ENCODE results near the gene C11orf16.
"Not testable (repeated sequence)": the region's sequence is repeated elsewhere in the genome, so short reads cannot be mapped to it uniquely, and the experiment has no call there.

C11orf16 gene

GRCh38 chr11:8932564-8933180 lies at the start of gene C11orf16:
TSS of gene C11orf16 (minus strand) at chr11:8932947. CDS start at chr11:8932308, 639 bp downstream.
- TF ChIP-seq, protein P1, sequence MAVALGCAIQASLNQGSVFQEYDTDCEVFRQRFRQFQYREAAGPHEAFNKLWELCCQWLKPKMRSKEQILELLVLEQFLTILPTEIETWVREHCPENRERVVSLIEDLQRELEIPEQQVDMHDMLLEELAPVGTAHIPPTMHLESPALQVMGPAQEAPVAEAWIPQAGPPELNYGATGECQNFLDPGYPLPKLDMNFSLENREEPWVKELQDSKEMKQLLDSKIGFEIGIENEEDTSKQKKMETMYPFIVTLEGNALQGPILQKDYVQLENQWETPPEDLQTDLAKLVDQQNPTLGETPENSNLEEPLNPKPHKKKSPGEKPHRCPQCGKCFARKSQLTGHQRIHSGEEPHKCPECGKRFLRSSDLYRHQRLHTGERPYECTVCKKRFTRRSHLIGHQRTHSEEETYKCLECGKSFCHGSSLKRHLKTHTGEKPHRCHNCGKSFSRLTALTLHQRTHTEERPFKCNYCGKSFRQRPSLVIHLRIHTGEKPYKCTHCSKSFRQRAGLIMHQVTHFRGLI (tag by site-specific recombination; IDR thresholded peaks at IDR 0.05) = peak; percentile 72
- TF ChIP-seq ZBTB26 (tag by site-specific recombination; optimal IDR thresholded peaks at IDR 0.05) = no peak
- Histone ChIP-seq H3K9me3 (ENCODE audit: control insufficient read depth, insufficient read depth, low read depth, low read length) (no peaks in the 10 kb centered on the region), H3K4me1 (ENCODE audit: control insufficient read depth, insufficient read depth, low read length) (no peaks in the 10 kb centered on the region), H3K36me3 (ENCODE audit: control insufficient read depth in 2 of 2, insufficient read depth in 1 of 2, low read length in 2 of 2) (peaks cover 0 to 3% of the 10 kb centered on the region in 2 experiments; a peak in 1 of 3 replicates), H3K4me3 (ENCODE audit: low read depth, low read length) (no peak within 1 kb of the TSS), H3K27ac (ENCODE audit: extremely low read depth, low read depth, low read length) (no peak within 1 kb of the TSS)
- ChIA-PET CTCF (interaction anchor here (2.3 kb wide), 1 partner anchor 27 kb away, joined by 9 read pairs; no protein-coding TSS in a partner anchor), POLR2A (interaction anchor here (1.1 kb wide), 1 partner anchor 11 kb away, joined by 3 read pairs; no protein-coding TSS in a partner anchor)

DNA sequence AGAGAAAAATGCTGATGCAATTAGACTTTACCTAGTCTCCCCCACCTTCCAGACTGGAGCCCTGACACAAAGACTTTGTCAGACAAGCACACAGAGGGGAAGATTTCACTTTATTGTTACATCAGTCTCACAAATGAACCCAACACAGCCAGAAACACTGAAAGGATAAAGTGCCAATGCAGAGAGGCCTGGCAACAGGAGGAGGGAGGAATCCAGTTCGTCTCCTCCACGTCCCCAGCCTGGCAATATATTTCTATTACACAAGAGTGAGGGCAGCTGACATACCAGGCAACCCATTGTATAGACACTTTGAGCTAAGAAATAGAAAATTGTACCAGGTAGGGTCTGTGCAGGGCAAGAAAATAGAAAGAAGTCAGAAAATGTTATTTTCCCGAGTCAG lies 47.7 kb upstream of the C11orf16 start:
- Histone ChIP-seq H3K9me3 (ENCODE audit: control insufficient read depth, insufficient read depth, low read depth, low read length) (no peaks in the 10 kb centered on the region), H3K4me3 (ENCODE audit: low read depth, low read length) (no peak overlapping the region), H3K4me1 (ENCODE audit: control insufficient read depth, insufficient read depth, low read length) (no peaks in the 10 kb centered on the region), H3K36me3 (ENCODE audit: control insufficient read depth in 2 of 2, insufficient read depth in 1 of 2, low read length in 2 of 2) (peaks cover 0 to 29% of the 10 kb centered on the region in 2 experiments; a peak in 1 of 3 replicates), H3K27ac (ENCODE audit: extremely low read depth, low read depth, low read length) (no peak overlapping the region)
- CTCF ChIA-PET = interaction anchor here (0.7 to 1.6 kb wide), 3 partner anchors 35 to 661 kb away, joined by 3 to 9 read pairs (median 4); no protein-coding TSS in a partner anchor
- no peak for TF ChIP-seq ZNF707 (tag by site-specific recombination; IDR thresholded peaks at IDR 0.05)
- no peak for TF ChIP-seq ZFP37 (tag by site-specific recombination; IDR thresholded peaks at IDR 0.05)
- TF ChIP-seq ZNF521 (tag by site-specific recombination; IDR thresholded peaks at IDR 0.05) = no peak
- TF ChIP-seq, protein P2, sequence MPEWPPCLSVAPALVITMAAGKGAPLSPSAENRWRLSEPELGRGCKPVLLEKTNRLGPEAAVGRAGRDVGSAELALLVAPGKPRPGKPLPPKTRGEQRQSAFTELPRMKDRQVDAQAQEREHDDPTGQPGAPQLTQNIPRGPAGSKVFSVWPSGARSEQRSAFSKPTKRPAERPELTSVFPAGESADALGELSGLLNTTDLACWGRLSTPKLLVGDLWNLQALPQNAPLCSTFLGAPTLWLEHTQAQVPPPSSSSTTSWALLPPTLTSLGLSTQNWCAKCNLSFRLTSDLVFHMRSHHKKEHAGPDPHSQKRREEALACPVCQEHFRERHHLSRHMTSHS (tag by site-specific recombination; IDR thresholded peaks at IDR 0.05) = no peak
- no peak for TF ChIP-seq SETDB1 (IDR thresholded peaks at IDR 0.05; ENCODE audit: insufficient read length, low read length)
- TF ChIP-seq ZNF133 (tag by site-specific recombination; IDR thresholded peaks at IDR 0.05) = no peak
- TF ChIP-seq ZIC2 (tag by site-specific recombination; IDR thresholded peaks at IDR 0.05) = no peak
- no peak for TF ChIP-seq ZSCAN16 (tag by site-specific recombination; IDR thresholded peaks at IDR 0.05)
- POLR2A ChIA-PET = no interaction called here

DNA sequence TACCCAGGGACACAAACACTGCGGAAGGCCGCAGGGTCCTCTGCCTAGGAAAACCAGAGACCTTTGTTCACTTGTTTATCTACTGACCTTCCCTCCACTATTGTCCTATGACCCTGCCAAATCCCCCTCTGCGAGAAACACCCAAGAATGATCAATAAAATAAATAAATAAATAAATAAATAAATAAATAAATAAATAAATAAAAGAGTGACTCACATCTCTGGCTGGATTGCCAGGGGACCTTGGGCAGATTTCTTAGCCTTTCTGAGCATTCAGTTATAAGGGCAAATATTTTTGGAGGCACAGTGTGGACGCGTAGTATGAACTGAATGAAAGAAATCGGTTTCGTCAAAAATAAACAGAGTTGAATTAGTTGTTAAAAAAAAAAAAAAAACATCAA lies 46.6 kb upstream of the C11orf16 start:
- peaks cover 0 to 29% of the 10 kb centered on the region in 2 experiments; a peak in 1 of 3 replicates for H3K36me3 ChIP-seq (ENCODE audit: control insufficient read depth in 2 of 2, insufficient read depth in 1 of 2, low read length in 2 of 2)
- H3K27ac ChIP-seq (ENCODE audit: extremely low read depth, low read depth, low read length); H3K9me3 ChIP-seq (ENCODE audit: control insufficient read depth, insufficient read depth, low read depth, low read length); H3K4me3 ChIP-seq (ENCODE audit: low read depth, low read length); POLR2A ChIA-PET; H3K4me1 ChIP-seq (ENCODE audit: control insufficient read depth, insufficient read depth, low read length); CTCF ChIA-PET: not testable (repeated sequence)
- TF ChIP-seq, protein P3, sequence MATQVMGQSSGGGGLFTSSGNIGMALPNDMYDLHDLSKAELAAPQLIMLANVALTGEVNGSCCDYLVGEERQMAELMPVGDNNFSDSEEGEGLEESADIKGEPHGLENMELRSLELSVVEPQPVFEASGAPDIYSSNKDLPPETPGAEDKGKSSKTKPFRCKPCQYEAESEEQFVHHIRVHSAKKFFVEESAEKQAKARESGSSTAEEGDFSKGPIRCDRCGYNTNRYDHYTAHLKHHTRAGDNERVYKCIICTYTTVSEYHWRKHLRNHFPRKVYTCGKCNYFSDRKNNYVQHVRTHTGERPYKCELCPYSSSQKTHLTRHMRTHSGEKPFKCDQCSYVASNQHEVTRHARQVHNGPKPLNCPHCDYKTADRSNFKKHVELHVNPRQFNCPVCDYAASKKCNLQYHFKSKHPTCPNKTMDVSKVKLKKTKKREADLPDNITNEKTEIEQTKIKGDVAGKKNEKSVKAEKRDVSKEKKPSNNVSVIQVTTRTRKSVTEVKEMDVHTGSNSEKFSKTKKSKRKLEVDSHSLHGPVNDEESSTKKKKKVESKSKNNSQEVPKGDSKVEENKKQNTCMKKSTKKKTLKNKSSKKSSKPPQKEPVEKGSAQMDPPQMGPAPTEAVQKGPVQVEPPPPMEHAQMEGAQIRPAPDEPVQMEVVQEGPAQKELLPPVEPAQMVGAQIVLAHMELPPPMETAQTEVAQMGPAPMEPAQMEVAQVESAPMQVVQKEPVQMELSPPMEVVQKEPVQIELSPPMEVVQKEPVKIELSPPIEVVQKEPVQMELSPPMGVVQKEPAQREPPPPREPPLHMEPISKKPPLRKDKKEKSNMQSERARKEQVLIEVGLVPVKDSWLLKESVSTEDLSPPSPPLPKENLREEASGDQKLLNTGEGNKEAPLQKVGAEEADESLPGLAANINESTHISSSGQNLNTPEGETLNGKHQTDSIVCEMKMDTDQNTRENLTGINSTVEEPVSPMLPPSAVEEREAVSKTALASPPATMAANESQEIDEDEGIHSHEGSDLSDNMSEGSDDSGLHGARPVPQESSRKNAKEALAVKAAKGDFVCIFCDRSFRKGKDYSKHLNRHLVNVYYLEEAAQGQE (tag by site-specific recombination; IDR thresholded peaks at IDR 0.05) = peak; percentile 52; the same call in 1 of the 2 replicates
- TF ChIP-seq ZNF394 (tag by site-specific recombination; IDR thresholded peaks at IDR 0.05; ENCODE audit: borderline replicate concordance) = peak; percentile 91
- TF ChIP-seq ZNF510 (tag by site-specific recombination; IDR thresholded peaks at IDR 0.05; ENCODE audit: insufficient replicate concordance) = peak; percentile 23
- peak; percentile 29; the same call in 1 of the 2 replicates for TF ChIP-seq ZNF664 (tag by site-specific recombination; IDR thresholded peaks at IDR 0.05)
- peak; percentile 43 for TF ChIP-seq ZBTB8A (tag by site-specific recombination; IDR thresholded peaks at IDR 0.05)
- TF ChIP-seq ZNF654 (tag by site-specific recombination; IDR thresholded peaks at IDR 0.05; ENCODE audit: low read depth) = peak; percentile 27
- TF ChIP-seq ZNF558 (tag by site-specific recombination; IDR thresholded peaks at IDR 0.05) = peak; percentile 52; the same call in 1 of the 2 replicates
- TF ChIP-seq, protein P4, sequence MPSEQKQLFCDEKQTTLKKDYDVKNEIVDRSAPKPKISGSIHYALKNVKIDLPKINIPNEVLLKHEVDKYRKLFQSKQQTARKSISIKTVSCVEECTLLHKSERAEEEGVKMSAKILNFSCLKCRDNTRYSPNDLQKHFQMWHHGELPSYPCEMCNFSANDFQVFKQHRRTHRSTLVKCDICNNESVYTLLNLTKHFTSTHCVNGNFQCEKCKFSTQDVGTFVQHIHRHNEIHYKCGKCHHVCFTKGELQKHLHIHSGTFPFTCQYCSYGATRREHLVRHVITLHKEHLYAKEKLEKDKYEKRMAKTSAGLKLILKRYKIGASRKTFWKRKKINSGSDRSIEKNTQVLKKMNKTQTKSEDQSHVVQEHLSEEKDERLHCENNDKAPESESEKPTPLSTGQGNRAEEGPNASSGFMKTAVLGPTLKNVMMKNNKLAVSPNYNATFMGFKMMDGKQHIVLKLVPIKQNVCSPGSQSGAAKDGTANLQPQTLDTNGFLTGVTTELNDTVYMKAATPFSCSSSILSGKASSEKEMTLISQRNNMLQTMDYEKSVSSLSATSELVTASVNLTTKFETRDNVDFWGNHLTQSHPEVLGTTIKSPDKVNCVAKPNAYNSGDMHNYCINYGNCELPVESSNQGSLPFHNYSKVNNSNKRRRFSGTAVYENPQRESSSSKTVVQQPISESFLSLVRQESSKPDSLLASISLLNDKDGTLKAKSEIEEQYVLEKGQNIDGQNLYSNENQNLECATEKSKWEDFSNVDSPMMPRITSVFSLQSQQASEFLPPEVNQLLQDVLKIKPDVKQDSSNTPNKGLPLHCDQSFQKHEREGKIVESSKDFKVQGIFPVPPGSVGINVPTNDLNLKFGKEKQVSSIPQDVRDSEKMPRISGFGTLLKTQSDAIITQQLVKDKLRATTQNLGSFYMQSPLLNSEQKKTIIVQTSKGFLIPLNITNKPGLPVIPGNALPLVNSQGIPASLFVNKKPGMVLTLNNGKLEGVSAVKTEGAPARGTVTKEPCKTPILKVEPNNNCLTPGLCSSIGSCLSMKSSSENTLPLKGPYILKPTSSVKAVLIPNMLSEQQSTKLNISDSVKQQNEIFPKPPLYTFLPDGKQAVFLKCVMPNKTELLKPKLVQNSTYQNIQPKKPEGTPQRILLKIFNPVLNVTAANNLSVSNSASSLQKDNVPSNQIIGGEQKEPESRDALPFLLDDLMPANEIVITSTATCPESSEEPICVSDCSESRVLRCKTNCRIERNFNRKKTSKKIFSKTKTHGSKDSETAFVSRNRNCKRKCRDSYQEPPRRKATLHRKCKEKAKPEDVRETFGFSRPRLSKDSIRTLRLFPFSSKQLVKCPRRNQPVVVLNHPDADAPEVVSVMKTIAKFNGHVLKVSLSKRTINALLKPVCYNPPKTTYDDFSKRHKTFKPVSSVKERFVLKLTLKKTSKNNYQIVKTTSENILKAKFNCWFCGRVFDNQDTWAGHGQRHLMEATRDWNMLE (tag by site-specific recombination; conservative IDR thresholded peaks at IDR 0.05; ENCODE audit: low read depth) = peak; percentile 77

Data from HEK293 (cell line).